ENCODE results near the gene ZIC2.

DNA sequence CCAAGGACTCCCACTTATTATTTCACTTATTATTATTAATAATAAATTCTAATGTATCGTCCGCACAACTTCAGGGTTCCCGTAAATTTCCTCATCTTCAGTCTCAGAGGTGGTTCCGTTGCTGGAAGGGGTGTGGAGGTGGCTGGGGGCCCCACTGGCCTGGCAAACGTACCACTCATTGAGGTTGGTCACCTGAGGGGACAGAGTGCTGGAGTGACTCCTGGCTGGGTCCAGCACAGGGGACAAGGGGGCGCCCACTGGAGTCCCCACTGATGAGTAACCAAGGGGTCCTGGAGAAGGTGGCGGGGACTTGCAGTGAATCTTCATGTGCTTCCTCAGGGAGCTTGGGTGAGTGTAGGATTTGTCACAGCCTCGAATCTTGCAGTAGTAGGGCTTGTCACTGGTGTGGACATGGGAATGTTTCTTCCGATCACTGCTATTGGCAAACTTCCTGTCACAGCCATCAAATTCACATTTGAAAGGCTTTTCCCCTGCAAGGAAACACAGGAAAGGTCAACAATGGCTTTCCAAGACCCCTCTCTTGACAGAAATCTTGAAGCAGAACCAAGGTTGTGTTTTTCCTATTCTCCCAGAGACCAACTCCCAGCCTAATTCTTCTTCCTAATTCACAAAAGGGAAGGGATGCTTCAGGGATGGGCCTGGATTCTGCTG lies 16.1 kb upstream of the ZIC2 start:
- TF ChIP-seq, protein P1, sequence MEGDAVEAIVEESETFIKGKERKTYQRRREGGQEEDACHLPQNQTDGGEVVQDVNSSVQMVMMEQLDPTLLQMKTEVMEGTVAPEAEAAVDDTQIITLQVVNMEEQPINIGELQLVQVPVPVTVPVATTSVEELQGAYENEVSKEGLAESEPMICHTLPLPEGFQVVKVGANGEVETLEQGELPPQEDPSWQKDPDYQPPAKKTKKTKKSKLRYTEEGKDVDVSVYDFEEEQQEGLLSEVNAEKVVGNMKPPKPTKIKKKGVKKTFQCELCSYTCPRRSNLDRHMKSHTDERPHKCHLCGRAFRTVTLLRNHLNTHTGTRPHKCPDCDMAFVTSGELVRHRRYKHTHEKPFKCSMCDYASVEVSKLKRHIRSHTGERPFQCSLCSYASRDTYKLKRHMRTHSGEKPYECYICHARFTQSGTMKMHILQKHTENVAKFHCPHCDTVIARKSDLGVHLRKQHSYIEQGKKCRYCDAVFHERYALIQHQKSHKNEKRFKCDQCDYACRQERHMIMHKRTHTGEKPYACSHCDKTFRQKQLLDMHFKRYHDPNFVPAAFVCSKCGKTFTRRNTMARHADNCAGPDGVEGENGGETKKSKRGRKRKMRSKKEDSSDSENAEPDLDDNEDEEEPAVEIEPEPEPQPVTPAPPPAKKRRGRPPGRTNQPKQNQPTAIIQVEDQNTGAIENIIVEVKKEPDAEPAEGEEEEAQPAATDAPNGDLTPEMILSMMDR (IDR thresholded peaks at IDR 0.05 in 8 of 11, conservative IDR thresholded peaks at IDR 0.05 in 3 of 11) = no peak
- TF ChIP-seq POLR2A (IDR thresholded peaks at IDR 0.05) (no peak), POLR2AphosphoS5 (IDR thresholded peaks at IDR 0.05) (no peak)
